NCI-H526 treated with DMSO at 0.1 percent for 48 hours (cell line): ENCODE results near the gene NNT.
"Not testable (repeated sequence)": the region's sequence is repeated elsewhere in the genome, so short reads cannot be mapped to it uniquely, and the experiment has no call there.

ENCODE experiments used
- DNase-seq: peaks from one replicate; lab custom pipeline; 2025; lab: John Stamatoyannopoulos, UW

Gene NNT

GRCh38 chr5:43583724-43584123 lies 19.3 kb upstream of the NNT start:
- DNase-seq, result no peak

DNA sequence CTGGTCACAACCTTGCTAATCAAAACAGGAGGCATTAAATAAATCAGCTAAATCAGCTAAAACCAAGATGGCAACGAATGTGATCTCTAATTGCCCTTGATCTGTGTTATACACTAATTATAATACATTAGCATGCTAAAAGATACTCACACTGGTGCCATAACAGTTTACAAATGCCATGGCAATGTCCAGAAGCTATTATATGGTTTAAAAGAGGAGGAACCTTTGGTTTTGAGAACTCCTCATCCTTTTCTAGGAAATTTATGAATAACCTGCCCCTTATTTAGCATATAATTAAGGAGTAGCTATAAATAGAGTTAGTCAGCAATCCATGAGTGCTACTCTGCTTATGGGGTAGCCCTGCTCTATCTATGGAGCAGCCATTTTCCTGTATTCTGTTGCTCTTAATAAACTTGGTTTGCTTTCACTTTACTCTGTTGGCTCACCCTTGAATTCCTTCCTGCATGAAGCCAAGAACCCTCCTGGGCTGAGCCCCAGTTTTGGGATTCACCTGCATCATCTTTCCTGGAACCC lies 18.7 kb upstream of the NNT start:
- DNase-seq, result no peak

DNA sequence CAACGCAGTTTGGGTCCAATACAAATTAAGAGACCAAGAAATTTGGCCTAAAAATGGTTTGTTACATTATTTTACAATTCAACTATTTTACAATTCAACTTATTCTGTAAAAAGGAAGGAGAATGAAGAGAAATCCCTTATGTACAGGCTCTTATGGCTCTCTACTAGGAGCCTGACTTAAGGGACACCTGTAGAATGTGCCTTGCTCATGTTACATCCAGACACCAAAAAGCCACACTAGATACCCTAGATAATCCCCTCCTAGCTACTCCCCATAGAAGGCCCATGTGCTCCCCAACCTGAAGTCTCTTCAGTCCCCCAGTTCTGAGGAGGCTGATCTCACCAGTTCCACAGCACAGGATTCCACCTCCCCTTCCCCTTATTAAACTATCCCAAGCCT lies 14.1 kb upstream of the NNT start:
- DNase-seq, result no peak

DNA sequence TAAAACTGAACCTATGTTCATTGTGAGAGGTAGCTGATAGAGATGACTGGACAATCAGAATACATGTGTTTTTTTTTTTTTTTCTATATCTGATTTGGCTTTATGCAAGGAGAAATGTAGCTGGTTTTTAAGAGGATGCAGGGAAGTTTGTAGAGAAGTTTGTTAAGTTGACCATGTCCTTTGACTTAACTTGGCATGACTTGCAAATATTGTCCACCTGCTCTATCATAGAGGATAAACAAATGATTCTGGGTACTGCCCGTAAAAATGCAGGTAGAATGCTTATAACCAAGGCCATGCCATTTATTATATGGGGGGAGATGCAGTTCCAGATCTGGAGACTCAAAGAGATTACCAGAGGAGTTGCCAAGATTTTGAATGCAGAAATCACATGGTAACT lies 13.7 kb upstream of the NNT start:
- no peak for DNase-seq

GRCh38 chr5:43590700-43591099 lies 12.3 kb upstream of the NNT start:
- no peak for DNase-seq

- no peak for DNase-seq
These were observed 10.6 kb upstream of the NNT start for GRCh38 chr5:43592363-43592762.

DNA sequence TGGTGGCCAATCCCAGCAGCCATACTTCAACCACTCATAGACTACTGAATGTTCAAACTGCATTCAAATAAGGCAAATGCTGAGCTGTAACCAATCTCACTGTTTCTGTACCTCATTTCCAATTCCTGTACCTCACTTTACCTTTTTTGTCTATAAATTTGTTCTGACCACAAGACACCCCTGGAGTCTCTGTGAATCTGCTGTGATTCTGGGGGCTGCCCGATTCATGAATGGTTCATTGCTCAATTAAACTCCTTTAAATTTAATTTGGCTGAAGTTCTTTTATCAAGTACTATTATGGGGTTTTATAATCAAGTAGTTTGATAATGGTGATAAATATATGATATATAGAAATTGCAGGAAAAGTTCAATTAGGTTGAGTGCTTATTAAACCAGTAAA lies 4.1 kb upstream of the NNT start:
- DNase-seq, result not testable (repeated sequence)

DNA sequence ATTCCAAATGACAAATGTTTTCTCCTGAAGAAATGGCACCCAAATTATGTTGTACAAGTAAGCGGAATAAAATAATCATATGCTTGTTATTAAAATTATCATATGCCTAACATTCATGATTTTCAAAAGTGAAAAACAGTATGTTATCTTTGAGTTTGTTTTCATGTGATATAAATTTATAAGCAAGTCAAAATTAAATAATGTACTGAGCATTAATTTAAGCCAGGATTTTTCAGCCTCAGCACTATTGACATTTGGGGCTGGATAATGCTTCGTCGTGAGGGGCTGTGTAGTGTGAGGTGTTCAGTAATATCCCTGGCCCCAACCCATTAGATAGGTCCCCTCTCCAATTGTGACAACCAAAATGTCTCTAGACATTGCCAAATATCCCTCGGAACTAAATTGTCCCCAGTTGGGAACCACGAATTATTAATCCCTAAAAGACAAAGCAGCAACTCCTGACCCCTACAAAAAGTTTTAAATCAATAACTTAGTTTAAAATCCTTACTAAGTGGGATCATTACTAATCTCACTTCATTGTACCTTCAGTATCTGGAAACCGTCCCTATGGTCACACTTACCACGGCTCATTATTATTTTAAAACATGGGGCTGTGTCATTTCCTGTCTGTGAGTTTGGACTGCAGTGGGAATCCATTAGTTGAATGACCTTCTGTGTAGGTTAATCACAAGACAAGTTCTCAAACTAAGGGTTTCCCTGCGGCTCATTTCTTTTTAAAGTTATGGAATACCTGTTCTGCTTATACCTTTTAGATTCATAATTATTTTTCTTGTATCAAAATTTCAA lies 1.3 kb upstream of the NNT start:
- peak; percentile 63 for DNase-seq

GRCh38 chr5:43603344-43604217 lies 601 bp downstream of the NNT start:
- peak; percentile 80 for DNase-seq

DNA sequence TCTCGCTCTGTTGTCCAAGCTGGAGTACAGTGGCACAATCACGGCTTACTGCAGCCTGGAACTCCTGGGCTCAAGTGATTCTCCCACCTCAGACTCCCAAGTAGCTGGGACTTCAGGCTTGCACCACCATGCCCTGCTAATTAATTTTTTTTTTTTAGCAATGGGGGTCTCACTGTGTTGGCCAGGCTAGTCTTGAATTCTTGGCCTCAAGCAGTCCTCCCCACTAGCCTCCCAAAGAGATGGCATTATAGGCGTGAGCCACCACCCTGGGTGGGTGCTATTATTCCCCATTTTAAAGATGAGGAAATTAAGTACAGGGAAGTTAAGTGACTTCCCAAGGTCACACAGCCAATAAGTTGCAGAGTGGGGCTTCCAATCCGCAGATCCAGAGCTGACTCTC lies 1.7 kb downstream of the NNT start:
- DNase-seq, result no peak

- no peak for DNase-seq
These were observed 3.4 kb downstream of the NNT start for GRCh38 chr5:43606351-43606750.

DNA sequence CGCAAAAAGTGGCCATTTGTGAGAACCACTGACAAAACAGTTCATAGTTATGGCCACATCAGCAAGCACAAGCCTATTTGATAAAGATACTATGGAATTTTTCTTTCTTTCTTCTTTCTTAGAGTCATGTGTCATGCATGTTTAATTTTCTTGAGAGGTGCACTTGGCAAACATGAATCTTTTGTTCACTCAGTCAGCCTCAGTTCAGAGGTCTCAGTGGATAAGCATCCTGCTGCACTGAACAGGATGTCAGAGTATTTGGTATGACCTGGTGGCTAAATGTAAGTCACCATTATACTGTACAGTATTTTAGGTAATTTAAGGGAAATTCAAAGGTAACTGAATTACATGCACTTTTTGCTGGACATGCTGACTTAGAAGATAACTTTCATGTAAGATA lies 5.4 kb downstream of the NNT start:
- no peak for DNase-seq

DNA sequence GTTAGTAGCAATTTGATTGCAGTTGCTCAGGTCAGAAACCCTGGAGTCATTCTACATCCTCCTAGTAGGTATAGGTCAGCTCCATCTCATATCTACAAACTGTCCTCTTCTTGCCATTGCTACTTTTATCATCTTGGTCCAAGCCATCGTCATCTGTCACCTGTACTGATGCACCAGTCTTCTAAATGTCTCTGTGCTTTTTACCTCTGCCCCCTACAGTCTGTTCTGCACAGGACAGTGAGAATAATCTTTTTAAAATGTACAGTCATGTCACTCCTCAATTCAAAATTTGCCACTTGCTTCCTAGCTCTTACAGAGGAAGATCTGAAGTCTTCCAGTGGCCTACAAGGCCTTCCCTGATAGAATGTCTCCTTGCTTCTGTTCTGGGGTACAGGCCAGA lies 6.8 kb downstream of the NNT start:
- DNase-seq, result peak; percentile 19

DNA sequence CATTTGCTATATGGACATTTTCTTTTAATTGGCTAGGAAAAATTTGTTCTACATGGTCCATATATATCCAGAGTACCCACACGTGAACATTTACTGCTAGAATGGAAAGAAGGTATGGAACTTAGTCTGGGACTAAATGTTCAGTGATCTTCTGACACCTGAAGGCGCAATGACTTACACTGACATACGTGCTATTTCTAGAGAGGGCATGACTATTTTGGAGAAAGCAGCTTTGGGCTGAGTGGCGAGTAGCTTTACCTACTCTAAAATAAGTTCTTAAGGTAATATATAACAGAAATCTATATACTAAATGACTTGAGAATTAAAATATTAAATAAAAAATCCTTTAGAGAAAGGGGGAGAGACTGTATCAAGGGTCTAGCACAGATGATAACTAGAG lies 10.4 kb downstream of the NNT start:
- no peak for DNase-seq

DNA sequence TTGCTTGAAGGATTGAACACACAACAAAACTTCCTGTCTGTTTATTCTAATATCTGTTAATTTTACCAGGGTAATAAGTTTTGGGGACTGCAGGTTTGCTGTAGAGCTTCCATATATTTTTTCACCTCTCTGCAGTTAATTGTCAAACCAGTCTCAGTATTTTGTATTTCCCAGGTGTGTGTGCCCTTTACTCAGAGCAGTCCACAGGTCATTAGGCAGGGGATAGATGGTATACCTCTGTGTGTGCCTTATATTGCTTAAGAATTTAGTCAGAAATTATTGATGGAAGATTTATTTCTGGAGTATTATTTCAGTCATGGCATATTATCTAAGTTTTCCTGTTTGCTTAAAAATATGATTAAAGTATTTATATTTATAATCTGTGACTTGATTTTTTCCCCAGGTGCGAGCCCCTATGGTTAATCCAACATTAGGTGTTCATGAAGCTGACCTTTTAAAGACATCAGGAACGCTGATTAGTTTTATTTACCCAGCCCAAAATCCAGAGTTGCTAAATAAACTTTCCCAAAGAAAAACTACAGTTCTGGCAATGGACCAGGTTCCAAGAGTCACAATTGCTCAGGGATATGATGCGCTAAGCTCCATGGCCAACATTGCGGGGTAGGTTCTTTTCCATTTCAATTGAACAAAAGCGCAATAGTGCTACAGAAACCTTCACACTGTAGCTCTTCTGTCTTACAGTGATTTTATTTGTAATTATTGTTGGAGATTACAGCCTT lies 12.6 kb downstream of the NNT start:
- DNase-seq, result no peak

DNA sequence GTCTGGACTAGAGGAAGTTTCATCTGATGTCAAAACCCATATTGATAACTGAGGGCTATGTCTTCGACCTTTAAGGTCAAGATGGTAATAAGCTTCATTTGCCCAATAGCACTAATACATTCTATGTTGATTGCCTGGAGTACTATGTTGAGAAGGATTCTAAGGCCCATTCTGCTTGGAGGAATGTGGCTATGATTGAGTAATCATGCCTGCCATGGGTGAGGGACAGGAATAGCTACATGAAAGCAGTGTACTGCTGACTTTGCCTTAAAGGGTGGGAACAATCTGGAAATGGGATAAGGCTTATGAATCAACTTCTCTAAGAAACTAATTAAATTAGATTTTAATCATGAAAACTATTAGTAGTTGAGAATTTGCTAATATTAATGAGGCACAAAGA lies 13.6 kb downstream of the NNT start:
- no peak for DNase-seq

DNA sequence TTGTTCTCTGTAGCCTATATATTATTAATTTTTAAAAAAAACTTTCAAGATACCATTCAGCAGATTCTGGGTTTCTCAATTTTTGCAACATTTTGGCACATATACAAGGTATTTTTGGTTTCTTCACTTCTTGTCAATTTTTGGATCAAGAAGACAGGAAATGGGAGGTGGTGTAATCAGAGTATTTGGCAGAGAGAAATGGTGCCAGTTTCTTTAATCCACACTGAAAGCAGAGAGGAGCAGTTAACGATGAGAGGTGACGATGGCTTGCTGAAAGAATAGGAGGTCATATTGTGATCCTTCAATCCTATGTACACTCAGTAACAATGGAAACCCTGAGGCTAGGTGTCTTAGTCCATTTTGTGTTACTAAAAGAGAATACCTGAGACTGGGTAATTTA lies 16.4 kb downstream of the NNT start:
- no peak for DNase-seq

- no peak for DNase-seq
These were observed 16.9 kb downstream of the NNT start for GRCh38 chr5:43619911-43620310.

DNA sequence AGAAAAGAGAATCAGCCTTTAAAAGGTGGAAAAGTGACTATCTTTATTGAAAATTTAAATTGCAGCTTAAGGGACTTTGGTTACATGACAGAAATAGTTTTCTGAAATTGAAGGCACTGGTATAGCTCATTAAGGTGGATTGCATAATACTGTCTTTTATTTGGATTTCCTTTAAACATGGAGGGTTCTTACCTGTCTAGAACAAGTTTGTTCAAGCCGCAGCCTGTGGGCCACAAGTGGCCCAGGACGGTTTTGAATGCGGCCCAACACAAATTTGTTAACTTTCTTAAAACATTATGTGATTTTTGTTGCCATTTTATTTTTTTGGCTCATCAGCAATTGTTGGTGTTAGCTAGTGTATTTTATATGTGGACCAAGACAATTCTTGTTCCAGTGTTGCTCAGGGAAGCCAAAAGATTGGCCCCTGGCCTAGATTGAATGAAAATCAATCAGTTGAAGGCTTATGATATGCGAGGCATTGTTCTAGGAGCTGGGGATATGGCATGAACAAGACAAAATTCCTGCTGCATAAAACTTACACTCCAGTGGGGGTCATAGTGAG lies 18.0 kb downstream of the NNT start:
- DNase-seq, result no peak

GRCh38 chr5:43622074-43622473 lies 19.1 kb downstream of the NNT start:
- DNase-seq, result no peak

GRCh38 chr5:43623048-43623680 lies 20.2 kb downstream of the NNT start:
- DNase-seq, result no peak

DNA sequence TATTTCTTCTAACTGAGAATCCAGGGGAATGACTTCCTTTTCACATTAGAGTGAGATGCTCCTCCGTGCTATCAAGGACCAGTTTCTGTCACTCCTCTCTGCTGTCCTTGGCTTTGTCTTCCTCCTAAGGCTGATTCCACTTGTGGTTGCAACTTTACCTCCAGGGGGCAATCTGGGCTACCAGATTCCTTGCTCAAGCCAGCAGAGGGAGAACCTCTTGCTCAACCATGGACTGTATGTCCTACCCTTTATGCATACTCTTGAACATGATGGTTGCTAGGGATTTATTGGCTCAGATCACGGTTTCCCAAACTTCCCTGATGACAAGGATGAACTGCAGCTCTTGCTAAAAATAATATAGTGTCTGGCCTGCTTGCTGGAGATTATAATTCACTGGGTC lies 24.0 kb downstream of the NNT start:
- no peak for DNase-seq
